ENCODE results near the gene GAGE1.
A peak's percentile ranks its signal among the peaks of the same experiment; 100 is the strongest.
"Not testable (repeated sequence)": the region's sequence is repeated elsewhere in the genome, so short reads cannot be mapped to it uniquely, and the experiment has no call there.

Gene GAGE1, protein sequence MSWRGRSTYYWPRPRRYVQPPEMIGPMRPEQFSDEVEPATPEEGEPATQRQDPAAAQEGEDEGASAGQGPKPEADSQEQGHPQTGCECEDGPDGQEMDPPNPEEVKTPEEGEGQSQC

DNA sequence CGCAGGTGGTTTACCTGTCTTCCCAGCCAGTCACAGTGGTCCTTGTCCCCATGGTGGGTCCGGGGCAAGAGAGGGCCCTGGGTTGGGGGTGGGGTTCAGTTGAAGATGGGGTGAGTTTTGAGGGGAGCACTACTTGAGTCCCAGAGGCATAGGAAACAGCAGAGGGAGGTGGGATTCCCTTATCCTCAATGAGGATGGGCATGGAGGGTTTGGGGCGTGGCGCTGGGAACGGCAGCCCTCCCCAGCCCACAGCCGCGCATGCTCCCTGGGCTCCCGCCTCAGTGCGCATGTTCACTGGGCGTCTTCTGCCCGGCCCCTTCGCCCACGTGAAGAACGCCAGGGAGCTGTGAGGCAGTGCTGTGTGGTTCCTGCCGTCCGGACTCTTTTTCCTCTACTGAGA lies at the start of gene GAGE1:
GAGE1 (plus strand) TSS at position 301 of the 400 bp plus-strand sequence. CDS start 1,155 bp downstream, outside the sequence.
- H3K4me3 Mint-ChIP-seq, H3K27ac Mint-ChIP-seq, H3K27me3 Mint-ChIP-seq, H3K4me1 Mint-ChIP-seq, H3K36me3 Mint-ChIP-seq, H3K9me3 Mint-ChIP-seq, ATAC-seq: not testable (repeated sequence)

DNA sequence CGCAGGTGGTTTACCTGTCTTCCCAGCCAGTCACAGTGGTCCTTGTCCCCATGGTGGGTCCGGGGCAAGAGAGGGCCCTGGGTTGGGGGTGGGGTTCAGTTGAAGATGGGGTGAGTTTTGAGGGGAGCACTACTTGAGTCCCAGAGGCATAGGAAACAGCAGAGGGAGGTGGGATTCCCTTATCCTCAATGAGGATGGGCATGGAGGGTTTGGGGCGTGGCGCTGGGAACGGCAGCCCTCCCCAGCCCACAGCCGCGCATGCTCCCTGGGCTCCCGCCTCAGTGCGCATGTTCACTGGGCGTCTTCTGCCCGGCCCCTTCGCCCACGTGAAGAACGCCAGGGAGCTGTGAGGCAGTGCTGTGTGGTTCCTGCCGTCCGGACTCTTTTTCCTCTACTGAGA lies 47.8 kb upstream of the GAGE1 start, which contains the start of gene GAGE12E:
GAGE12E (plus strand) TSS at position 301 of the 400 bp plus-strand sequence. CDS start 1,155 bp downstream, outside the sequence.
- not testable (repeated sequence) for H3K27me3 Mint-ChIP-seq, H3K36me3 Mint-ChIP-seq, H3K9me3 Mint-ChIP-seq, H3K4me3 Mint-ChIP-seq, H3K27ac Mint-ChIP-seq, ATAC-seq, H3K4me1 Mint-ChIP-seq

DNA sequence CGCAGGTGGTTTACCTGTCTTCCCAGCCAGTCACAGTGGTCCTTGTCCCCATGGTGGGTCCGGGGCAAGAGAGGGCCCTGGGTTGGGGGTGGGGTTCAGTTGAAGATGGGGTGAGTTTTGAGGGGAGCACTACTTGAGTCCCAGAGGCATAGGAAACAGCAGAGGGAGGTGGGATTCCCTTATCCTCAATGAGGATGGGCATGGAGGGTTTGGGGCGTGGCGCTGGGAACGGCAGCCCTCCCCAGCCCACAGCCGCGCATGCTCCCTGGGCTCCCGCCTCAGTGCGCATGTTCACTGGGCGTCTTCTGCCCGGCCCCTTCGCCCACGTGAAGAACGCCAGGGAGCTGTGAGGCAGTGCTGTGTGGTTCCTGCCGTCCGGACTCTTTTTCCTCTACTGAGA lies 38.3 kb upstream of the GAGE1 start, which contains the start of gene GAGE12F:
GAGE12F (plus strand) TSS at position 301 of the 400 bp plus-strand sequence. CDS start 1,155 bp downstream, outside the sequence.
- H3K4me3 Mint-ChIP-seq, ATAC-seq, H3K27ac Mint-ChIP-seq, H3K9me3 Mint-ChIP-seq, H3K36me3 Mint-ChIP-seq, H3K27me3 Mint-ChIP-seq, H3K4me1 Mint-ChIP-seq: not testable (repeated sequence)

DNA sequence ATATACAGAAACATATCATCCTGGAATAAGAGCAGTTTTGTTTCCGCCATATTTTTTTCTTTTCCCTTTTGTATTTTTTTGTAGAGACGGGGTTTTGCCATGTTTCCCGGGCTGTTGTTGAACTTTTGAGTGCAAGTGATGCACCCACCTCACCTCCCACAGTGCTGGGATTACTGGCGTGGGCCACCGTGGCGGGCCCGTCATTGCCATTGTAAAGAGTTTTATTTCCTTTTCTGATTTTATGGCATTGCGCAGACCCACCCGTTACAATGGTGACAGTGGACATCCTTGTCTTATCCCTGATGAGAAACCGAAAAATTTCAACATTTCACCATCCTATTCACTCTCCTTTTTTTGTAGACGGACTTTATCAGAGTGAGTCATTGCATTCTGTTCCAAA lies 30.1 kb upstream of the GAGE1 start:
- not testable (repeated sequence) for H3K36me3 Mint-ChIP-seq, H3K27ac Mint-ChIP-seq, H3K4me3 Mint-ChIP-seq, H3K27me3 Mint-ChIP-seq, ATAC-seq, H3K4me1 Mint-ChIP-seq, H3K9me3 Mint-ChIP-seq

DNA sequence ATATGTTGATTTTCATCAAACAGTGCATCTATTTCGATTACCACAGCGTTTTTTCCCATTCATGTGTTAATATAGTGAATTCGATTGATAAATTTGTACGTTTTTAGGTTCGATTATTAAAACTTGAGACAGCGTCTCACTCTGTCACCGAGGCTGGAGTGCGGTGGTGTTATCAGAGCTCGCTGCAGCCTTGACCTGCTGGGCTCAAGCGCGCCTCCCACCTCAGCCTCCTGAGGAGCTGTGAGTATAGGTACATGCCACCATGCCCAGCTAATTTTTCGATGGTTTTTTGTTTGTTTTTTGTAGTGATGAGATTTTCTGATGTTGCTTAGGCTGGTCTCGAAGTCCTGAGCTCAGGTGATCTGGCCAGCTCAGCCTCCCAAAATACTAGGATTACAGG lies 29.7 kb upstream of the GAGE1 start:
- ATAC-seq, H3K4me3 Mint-ChIP-seq, H3K27ac Mint-ChIP-seq, H3K9me3 Mint-ChIP-seq, H3K27me3 Mint-ChIP-seq, H3K4me1 Mint-ChIP-seq, H3K36me3 Mint-ChIP-seq: not testable (repeated sequence)

DNA sequence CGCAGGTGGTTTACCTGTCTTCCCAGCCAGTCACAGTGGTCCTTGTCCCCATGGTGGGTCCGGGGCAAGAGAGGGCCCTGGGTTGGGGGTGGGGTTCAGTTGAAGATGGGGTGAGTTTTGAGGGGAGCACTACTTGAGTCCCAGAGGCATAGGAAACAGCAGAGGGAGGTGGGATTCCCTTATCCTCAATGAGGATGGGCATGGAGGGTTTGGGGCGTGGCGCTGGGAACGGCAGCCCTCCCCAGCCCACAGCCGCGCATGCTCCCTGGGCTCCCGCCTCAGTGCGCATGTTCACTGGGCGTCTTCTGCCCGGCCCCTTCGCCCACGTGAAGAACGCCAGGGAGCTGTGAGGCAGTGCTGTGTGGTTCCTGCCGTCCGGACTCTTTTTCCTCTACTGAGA lies 28.7 kb upstream of the GAGE1 start, which contains the start of gene GAGE12G:
GAGE12G (plus strand) TSS at position 301 of the 400 bp plus-strand sequence. CDS start 1,155 bp downstream, outside the sequence.
- H3K4me1 Mint-ChIP-seq, H3K27ac Mint-ChIP-seq, ATAC-seq, H3K9me3 Mint-ChIP-seq, H3K27me3 Mint-ChIP-seq, H3K4me3 Mint-ChIP-seq, H3K36me3 Mint-ChIP-seq: not testable (repeated sequence)

DNA sequence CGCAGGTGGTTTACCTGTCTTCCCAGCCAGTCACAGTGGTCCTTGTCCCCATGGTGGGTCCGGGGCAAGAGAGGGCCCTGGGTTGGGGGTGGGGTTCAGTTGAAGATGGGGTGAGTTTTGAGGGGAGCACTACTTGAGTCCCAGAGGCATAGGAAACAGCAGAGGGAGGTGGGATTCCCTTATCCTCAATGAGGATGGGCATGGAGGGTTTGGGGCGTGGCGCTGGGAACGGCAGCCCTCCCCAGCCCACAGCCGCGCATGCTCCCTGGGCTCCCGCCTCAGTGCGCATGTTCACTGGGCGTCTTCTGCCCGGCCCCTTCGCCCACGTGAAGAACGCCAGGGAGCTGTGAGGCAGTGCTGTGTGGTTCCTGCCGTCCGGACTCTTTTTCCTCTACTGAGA lies 19.2 kb upstream of the GAGE1 start, which contains the start of gene GAGE12H:
GAGE12H (plus strand) TSS at position 301 of the 400 bp plus-strand sequence. CDS start 1,155 bp downstream, outside the sequence.
- H3K27ac Mint-ChIP-seq, H3K36me3 Mint-ChIP-seq, H3K4me3 Mint-ChIP-seq, H3K27me3 Mint-ChIP-seq, H3K9me3 Mint-ChIP-seq, ATAC-seq, H3K4me1 Mint-ChIP-seq: not testable (repeated sequence)

DNA sequence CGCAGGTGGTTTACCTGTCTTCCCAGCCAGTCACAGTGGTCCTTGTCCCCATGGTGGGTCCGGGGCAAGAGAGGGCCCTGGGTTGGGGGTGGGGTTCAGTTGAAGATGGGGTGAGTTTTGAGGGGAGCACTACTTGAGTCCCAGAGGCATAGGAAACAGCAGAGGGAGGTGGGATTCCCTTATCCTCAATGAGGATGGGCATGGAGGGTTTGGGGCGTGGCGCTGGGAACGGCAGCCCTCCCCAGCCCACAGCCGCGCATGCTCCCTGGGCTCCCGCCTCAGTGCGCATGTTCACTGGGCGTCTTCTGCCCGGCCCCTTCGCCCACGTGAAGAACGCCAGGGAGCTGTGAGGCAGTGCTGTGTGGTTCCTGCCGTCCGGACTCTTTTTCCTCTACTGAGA lies 9.6 kb upstream of the GAGE1 start, which contains the start of gene GAGE2A:
GAGE2A (plus strand) TSS at position 301 of the 400 bp plus-strand sequence. CDS start 1,155 bp downstream, outside the sequence.
- not testable (repeated sequence) for H3K27me3 Mint-ChIP-seq, H3K9me3 Mint-ChIP-seq, H3K27ac Mint-ChIP-seq, ATAC-seq, H3K4me1 Mint-ChIP-seq, H3K36me3 Mint-ChIP-seq, H3K4me3 Mint-ChIP-seq

DNA sequence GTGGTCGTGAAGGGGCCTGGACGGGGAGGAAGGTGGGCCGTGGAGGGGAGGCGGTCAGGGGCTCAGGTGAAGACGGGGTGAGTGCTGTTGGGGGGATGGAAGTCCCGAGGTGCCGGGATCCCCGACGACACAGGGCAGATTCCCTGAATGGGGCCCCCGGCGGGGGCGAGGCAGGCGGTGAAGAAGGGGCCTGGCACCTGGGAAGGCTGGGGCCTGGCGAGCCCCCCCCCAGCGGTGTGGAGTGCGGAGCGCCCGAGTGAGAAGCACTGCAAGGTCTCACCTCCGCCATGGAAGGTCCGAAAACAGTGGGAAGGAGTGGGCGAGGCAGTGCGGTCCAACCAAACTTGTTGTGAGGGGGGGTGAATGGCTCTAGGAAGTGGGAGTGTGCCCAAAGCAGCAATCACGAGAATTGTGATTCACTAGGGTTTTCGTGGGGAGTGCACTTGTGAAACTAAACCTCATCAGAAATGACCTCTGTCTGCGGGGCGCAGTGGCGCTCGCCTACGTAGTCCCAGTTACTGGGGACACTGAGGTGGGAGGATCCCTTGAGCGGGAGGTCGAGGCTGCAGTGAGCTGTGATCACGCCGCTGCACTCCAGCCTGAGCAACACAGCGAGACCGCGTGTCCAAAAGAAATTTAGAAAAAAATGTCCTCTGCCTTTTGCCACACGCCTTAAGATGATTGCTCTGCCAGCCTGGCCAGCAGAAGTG lies 8.9 kb upstream of the GAGE1 start:
- not testable (repeated sequence) for H3K4me1 Mint-ChIP-seq, H3K27ac Mint-ChIP-seq, H3K36me3 Mint-ChIP-seq, H3K27me3 Mint-ChIP-seq, H3K9me3 Mint-ChIP-seq, H3K4me3 Mint-ChIP-seq, ATAC-seq

DNA sequence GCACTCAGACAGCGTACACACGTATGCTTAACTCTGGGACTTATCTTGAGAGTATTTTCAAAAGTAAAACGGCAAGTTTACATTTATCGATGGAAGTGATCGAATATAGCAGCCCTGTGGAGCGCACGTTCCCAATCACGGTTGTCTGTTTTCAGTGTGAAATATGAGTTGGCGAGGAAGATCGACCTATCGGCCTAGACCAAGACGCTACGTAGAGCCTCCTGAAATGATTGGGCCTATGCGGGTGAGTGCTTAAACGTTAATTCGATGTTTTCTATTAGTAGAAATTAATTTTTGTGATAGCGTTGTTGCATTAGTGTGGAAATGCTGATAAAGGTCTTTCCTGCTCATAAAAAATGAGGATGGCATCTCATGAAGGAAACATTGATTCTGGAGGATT lies 8.3 kb upstream of the GAGE1 start:
- H3K27me3 Mint-ChIP-seq, H3K27ac Mint-ChIP-seq, H3K9me3 Mint-ChIP-seq, H3K4me3 Mint-ChIP-seq, ATAC-seq, H3K4me1 Mint-ChIP-seq, H3K36me3 Mint-ChIP-seq: not testable (repeated sequence)

DNA sequence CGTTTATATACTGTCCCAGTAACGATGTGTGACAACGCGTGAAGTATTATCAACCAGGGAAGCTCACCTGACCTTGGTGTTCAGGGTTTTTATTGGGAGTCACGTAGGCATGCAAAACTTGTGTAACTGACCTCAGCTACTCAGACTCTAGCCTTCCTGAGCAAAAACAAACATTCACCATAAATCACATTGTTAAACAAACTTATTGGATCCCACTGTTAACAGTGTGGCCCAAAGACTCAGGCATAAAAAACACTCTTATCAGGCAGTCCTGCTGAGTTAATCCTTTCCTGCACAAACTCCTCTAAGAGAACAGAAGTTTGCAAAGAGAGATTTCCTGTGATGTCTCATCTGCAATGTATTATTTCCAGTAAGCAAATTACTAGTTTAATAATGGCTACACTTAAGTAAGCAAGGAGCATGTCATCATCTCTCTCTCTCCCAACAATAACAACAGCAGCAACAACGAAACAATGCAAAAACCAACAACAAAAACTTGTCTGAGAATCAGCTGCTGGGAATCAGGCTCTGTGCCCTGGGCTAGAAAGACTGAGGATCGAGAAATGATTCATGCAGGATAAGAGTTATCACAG lies 12.0 kb downstream of the GAGE1 start:
- Mint-ChIP-seq H3K4me1 (no peaks in the 10 kb centered on the region), H3K27ac (no peak overlapping the region), H3K9me3 (no peaks in the 10 kb centered on the region), H3K4me3 (no peak overlapping the region), H3K27me3 (no peaks in the 10 kb centered on the region), H3K36me3 (no peaks in the 10 kb centered on the region)
- ATAC-seq: no peak

DNA sequence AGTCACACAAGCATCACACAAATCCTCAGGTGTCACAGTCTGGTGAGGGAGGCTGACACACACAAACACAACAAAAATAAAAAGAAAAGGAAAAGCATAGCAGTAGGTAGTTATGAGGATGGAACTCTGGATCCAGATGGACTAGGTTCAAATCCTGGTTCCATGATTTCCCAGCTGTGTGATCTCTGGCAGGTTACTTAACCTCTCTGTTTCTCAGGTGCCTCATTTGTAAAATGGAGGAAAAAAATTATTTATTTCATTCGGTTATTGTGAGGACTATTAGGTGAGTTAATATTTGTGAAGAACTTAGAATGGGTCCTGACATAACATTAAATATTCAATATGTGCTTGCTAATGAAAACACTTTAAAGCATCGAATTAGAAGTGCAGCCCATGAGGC lies 19.8 kb downstream of the GAGE1 start:
- Mint-ChIP-seq H3K36me3 (no peaks in the 10 kb centered on the region), H3K4me1 (no peaks in the 10 kb centered on the region), H3K27ac (no peak overlapping the region), H3K9me3 (peaks cover 4% of the 10 kb centered on the region), H3K4me3 (no peak overlapping the region), H3K27me3 (no peaks in the 10 kb centered on the region)
- no peak for ATAC-seq

DNA sequence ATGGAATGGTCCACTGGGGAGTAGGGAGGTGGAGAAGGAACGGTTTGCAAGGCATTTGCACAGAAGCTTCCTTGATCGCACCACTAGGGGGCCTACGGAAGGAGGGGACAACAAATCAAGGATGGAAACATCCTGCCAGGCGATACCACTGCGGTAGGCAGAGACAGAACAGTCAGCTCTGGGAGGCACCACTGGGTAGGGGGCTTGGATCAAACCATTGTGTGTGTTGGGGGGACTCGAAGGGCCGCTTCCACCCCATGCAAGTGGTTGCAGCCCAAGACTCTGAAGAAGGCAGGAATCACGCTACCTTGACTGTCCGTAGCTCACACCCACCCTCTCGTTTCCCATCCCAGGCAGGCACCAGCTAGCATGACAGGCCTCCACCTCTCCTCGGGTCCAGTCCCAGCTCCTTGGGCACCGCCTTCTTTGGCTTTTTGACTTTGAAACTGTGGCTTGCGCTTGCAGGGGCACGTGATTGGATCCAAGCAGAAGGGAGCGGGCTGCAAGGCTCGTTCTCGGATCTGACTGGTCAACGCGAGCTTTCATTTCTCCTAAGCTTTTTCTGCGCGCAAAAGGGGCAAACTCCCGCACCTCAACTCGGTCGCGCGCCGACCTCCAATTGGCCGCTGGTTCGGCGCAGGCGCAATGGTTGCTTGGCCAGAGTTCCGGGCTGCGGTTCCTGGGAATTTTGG lies 28.4 kb downstream of the GAGE1 start:
- no peaks in the 10 kb centered on the region for H3K27me3 Mint-ChIP-seq
- no peaks in the 10 kb centered on the region for H3K36me3 Mint-ChIP-seq
- H3K4me1 Mint-ChIP-seq: no peaks in the 10 kb centered on the region
- H3K4me3 Mint-ChIP-seq: peak overlapping the region; percentile 67
- H3K27ac Mint-ChIP-seq: no peak overlapping the region
- no peak for ATAC-seq
- peaks cover 4% of the 10 kb centered on the region for H3K9me3 Mint-ChIP-seq

DNA sequence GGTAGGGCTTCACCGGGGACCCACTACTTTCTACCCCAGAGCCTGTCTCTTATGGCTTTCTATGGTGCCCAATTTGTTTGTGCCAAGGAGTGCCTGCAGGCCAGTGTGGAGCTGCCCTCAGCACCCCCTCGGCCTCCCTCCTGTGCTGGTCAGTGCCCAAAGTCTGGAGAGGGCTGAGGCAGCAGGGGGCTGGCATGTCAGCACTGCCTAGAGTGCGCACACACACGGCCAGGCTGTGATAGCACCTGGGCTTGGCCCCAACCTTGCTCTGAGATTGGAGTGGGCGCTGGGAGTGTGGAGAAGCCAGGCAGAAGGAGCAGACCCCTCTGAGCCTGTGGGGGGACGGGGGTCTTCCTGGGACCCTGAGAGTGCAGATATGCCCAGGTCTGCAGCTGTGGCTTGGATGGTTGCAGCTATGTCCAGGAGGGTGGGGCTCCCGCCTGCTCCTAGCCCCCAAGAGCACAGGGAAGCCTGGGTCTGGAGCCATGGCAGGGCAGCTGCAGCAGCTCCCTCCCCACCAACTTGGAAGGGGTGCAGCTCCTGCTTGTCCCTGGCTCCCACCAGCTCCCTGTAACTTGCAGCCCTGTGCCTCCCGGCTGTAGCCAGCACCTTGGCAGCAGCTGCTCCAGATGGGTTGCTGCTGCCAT lies 46.3 kb downstream of the GAGE1 start:
- H3K4me1 Mint-ChIP-seq: no peaks in the 10 kb centered on the region
- H3K36me3 Mint-ChIP-seq: no peaks in the 10 kb centered on the region
- no peak for ATAC-seq
- no peaks in the 10 kb centered on the region for H3K9me3 Mint-ChIP-seq
- H3K4me3 Mint-ChIP-seq: no peak overlapping the region
- no peaks in the 10 kb centered on the region for H3K27me3 Mint-ChIP-seq
- no peak overlapping the region for H3K27ac Mint-ChIP-seq

DNA sequence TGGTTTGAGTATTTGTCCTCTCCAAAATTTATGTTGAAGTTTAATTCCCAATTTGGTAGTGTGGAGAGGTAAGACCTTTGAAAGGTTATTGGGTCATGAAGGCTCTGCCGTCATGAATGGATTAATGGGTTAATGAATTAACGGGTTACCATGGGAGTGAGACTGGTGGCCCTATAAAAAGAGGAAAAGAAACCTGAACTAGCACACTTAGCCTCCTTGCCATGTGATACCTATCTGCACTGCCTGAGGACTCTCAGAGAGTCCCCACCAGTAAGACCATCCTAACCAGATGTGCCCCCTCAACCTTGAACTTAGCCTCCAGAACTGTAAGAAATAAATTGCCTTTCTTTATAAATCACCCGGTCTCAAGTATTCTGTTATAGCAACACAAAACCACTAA lies 57.7 kb downstream of the GAGE1 start:
- no peak overlapping the region for H3K27ac Mint-ChIP-seq
- no peaks in the 10 kb centered on the region for H3K36me3 Mint-ChIP-seq
- no peak for ATAC-seq
- no peak overlapping the region for H3K4me3 Mint-ChIP-seq
- peaks cover 10% of the 10 kb centered on the region for H3K27me3 Mint-ChIP-seq
- H3K4me1 Mint-ChIP-seq: no peaks in the 10 kb centered on the region
- H3K9me3 Mint-ChIP-seq: peaks cover 3% of the 10 kb centered on the region

Measured in stimulated activated memory B cell treated with anti-CD40 and anti-IgM and Interleukin-4, amounts not matched to agents 10 μg/mL and 1 μg/mL and 100 μg/mL, for 72 hours (primary cell).